ENCODE results near the gene RBM19.

- no peak for TF ChIP-seq CTCF (IDR thresholded peaks at IDR 0.05)
- no peak for TF ChIP-seq POLR2A (IDR thresholded peaks at IDR 0.05)
Observed at GRCh38 chr12:113867258-113867657, 98.9 kb downstream of the RBM19 start.
